Astrocyte (in vitro differentiated cells and primary cell): ENCODE measurements around the gene RMND5B.

Source experiments
- EZH2 ChIP-seq: IDR thresholded peaks from 2 replicates; pipeline ENCODE4 v1.6.1; 2012; ENCODE audit warnings: mild to moderate bottlenecking, low read length, inconsistent platforms; ENCODE audit not compliant: insufficient read depth
- TF ChIP-seq, protein P1 (sequence below): IDR thresholded peaks from 2 replicates; pipeline ENCODE4 v1.5.1; 2011; ENCODE audit warnings: low read depth, mild to moderate bottlenecking, inconsistent platforms, low read length, moderate library complexity; ENCODE audit not compliant: insufficient read depth

DNA sequence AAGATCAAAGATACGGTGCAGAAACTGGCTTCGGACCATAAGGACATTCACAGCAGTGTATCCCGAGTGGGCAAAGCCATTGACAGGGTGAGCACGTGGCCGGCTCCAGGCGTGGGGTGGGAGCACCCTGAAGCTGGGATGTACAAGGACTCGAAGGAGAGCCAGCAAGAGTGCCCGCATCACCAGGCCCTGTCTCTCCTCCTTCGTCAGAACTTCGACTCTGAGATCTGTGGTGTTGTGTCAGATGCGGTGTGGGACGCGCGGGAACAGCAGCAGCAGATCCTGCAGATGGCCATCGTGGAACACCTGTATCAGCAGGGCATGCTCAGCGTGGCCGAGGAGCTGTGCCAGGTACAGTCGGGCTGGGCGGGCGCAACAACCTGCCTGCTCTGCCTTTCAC is 11.8 kb downstream of the RMND5B start:
- TF ChIP-seq, protein P1, sequence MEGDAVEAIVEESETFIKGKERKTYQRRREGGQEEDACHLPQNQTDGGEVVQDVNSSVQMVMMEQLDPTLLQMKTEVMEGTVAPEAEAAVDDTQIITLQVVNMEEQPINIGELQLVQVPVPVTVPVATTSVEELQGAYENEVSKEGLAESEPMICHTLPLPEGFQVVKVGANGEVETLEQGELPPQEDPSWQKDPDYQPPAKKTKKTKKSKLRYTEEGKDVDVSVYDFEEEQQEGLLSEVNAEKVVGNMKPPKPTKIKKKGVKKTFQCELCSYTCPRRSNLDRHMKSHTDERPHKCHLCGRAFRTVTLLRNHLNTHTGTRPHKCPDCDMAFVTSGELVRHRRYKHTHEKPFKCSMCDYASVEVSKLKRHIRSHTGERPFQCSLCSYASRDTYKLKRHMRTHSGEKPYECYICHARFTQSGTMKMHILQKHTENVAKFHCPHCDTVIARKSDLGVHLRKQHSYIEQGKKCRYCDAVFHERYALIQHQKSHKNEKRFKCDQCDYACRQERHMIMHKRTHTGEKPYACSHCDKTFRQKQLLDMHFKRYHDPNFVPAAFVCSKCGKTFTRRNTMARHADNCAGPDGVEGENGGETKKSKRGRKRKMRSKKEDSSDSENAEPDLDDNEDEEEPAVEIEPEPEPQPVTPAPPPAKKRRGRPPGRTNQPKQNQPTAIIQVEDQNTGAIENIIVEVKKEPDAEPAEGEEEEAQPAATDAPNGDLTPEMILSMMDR = no peak
- TF ChIP-seq EZH2 = no peak
